WERI-Rb-1 (cell line): ENCODE data around the gene PRCP.
"Not testable (repeated sequence)": the region's sequence is repeated elsewhere in the genome, so short reads cannot be mapped to it uniquely, and the experiment has no call there.

ENCODE experiments used
- DNase-seq: peaks from one replicate; pipeline ENCODE4 v3.0.0-alpha.2; 2020
- H3K27ac ChIP-seq: fragments of 250-450 bp; sonication (Bioruptor Pico); 2 replicates; pipeline ENCODE4 v1.5.1; 2020; ENCODE audit warnings: mild to moderate bottlenecking, moderate library complexity
- H3K27me3 ChIP-seq: fragments of 250-450 bp; sonication (Bioruptor Pico); 2 replicates; pipeline ENCODE4 v1.5.1; 2021; ENCODE audit warnings: mild to moderate bottlenecking, low read depth, moderate library complexity; ENCODE audit not compliant: insufficient read depth, severe bottlenecking
- H3K36me3 ChIP-seq: fragments of 250-450 bp; sonication (Bioruptor Pico); 2 replicates; pipeline ENCODE4 v1.5.1; 2020; ENCODE audit warnings: mild to moderate bottlenecking, moderate library complexity
- H3K4me3 ChIP-seq: 2 replicates; pipeline ENCODE4 v1.5.1; 2011; ENCODE audit warnings: low read depth, mild to moderate bottlenecking, control low read depth, low read length
- H3K9me3 ChIP-seq: fragments of 250-450 bp; sonication (Bioruptor Pico); 2 replicates; pipeline ENCODE4 v1.5.1; 2021; ENCODE audit warnings: mild to moderate bottlenecking, moderate library complexity; ENCODE audit not compliant: severe bottlenecking
- TF ChIP-seq, protein P1 (sequence below): IDR thresholded peaks from 2 replicates; pipeline ENCODE4 v1.5.1; 2011; ENCODE audit warnings: low read depth, mild to moderate bottlenecking, control low read depth, inconsistent platforms, low read length

PRCP gene

DNA sequence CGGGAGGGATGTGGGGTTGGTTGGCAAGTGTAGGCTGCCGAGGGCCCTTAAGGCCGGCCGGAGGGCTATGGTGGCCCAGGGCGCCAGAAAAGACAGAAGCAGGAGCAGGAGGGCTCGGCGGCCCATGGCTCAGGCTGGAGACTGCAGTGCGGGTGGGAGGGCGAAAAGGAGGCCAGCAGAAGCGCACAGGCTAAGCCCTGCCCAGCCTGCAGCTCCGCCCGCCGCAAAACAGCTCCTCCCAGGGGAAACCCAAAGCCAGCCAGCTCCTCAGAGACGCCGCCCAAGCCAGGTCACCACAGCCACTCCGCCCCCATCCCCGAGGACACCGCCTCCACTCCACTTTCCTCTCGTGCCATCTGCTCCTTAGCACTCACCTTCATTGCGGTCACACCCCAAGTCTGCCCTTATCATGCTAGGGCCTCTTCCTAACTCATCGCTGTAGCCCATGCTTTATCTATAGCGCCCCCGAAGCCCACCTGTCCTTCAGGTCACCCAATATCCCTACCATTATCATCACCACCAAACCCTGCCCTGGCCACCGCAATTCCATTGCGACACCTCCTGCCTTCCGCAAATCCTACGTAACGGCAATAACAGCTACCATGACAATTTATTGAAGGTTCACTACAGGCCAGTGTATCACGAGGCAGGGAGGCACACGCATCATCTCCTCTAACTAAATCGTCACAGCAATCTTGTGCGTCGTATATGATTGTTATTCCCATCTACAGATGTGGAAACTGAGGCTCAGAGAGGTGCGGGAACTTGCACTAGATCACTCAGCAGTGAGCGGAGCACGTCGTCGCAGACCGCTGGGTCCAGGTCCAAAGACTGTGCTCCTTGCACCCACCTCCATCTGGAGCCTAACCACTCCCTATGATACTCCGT, at the start of gene PRCP:
Gene PRCP, minus strand, starts transcription at position 154 of the 888 bp plus-strand sequence. Its CDS starts 28 bp downstream, at position 126.
- H3K9me3 ChIP-seq, result no peaks in the 10 kb centered on the region
- H3K27ac ChIP-seq, result peak within 1 kb of the TSS; percentile 83
- H3K27me3 ChIP-seq, result no peaks in the 10 kb centered on the region
- no peaks in the 10 kb centered on the region for H3K36me3 ChIP-seq
- TF ChIP-seq, protein P1, sequence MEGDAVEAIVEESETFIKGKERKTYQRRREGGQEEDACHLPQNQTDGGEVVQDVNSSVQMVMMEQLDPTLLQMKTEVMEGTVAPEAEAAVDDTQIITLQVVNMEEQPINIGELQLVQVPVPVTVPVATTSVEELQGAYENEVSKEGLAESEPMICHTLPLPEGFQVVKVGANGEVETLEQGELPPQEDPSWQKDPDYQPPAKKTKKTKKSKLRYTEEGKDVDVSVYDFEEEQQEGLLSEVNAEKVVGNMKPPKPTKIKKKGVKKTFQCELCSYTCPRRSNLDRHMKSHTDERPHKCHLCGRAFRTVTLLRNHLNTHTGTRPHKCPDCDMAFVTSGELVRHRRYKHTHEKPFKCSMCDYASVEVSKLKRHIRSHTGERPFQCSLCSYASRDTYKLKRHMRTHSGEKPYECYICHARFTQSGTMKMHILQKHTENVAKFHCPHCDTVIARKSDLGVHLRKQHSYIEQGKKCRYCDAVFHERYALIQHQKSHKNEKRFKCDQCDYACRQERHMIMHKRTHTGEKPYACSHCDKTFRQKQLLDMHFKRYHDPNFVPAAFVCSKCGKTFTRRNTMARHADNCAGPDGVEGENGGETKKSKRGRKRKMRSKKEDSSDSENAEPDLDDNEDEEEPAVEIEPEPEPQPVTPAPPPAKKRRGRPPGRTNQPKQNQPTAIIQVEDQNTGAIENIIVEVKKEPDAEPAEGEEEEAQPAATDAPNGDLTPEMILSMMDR, result 0 out of 2 replicates have a peak, but pooled peaks have one; percentile 2
- DNase-seq, result peak; percentile 98
- H3K4me3 ChIP-seq, result peak within 1 kb of the TSS; percentile 83

DNA sequence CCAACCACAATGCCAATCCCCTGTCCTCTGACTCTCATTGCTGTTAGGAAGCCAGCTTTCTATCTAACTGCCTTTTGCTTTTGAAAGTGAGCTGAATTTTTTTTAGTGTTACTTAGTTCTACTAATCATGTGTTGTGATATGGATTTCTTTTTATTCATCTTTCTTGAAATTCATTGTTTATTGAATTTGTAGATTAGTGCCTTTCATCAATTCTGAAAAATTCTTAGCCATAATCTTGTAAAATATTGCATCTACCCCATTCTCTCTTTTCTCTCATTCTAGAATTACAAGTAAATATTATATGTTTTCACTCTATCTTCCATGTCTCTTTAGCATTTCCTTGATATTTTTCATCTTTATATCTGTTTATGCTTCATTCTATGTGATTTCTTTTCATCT, 49.1 kb upstream of the PRCP start:
- TF ChIP-seq, protein P1, result no peak
- no peaks in the 10 kb centered on the region for H3K27me3 ChIP-seq
- no peaks in the 10 kb centered on the region for H3K9me3 ChIP-seq
- no peak for DNase-seq
- no peak overlapping the region for H3K27ac ChIP-seq
- no peaks in the 10 kb centered on the region for H3K36me3 ChIP-seq
- no peak overlapping the region for H3K4me3 ChIP-seq

DNA sequence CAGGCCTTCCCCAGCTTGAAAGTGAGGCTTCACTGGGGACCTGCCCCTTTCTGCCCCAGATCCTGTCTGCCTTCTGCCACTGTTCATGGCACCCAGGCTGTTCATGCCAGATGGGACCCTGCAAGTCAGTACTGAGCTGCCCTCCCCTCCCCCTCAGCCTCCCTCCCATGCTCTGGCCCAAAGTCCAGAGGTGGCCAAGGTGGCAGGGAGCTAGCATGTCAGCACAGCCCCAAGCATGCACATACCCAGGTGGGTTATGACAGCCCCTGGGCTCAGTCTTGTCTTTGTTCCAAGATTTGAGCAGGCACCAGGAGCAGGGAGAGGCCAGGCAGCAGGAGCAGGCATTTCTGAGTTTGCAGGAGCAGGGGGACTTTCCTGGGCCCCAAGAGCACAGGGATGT, 45.5 kb upstream of the PRCP start:
- no peaks in the 10 kb centered on the region for H3K36me3 ChIP-seq
- H3K4me3 ChIP-seq, result no peak overlapping the region
- H3K9me3 ChIP-seq, result no peaks in the 10 kb centered on the region
- no peak overlapping the region for H3K27ac ChIP-seq
- no peak for DNase-seq
- H3K27me3 ChIP-seq, result no peaks in the 10 kb centered on the region
- TF ChIP-seq, protein P1, result no peak

DNA sequence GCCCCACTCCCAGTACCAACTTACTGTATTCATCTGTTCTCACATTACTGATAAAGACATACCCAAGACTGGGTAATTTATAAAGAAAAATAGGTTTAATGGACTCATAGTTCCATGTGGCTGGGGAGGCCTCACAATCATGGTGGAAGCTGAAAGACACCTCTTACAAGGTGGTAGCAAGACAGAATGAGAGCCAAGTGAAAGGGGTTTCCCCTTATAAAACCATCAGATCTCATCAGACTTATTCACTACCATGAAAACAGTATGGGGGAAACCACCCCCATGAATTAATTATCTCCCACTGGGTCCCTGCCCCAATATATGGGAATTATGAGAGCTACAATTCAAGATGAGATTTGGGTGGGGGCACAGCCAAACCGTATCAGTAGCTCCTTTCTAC, 44.8 kb upstream of the PRCP start:
- not testable (repeated sequence) for H3K36me3 ChIP-seq, H3K9me3 ChIP-seq, DNase-seq, H3K27ac ChIP-seq, H3K4me3 ChIP-seq, H3K27me3 ChIP-seq

DNA sequence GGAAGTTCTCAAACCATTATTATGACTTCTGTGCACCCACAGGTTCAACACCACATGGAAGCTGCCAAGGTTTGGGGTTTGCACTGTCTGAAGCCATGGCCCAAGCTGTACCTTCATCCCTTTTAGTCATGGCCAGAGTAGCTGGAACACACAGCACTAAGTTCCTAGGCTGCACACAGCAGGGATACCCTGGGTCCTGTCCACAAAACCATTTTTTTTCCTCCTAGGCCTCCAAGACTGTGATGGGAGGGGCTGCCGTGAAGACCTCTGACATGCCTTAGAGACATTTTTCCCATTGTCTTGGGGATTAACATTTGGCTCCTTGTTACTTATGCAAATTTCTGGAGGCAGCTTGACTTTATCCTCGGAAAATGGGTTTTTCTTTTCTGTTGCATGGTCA, 44.0 kb upstream of the PRCP start:
- H3K27me3 ChIP-seq, result no peaks in the 10 kb centered on the region
- no peak overlapping the region for H3K27ac ChIP-seq
- H3K9me3 ChIP-seq, result no peaks in the 10 kb centered on the region
- TF ChIP-seq, protein P1, result no peak
- DNase-seq, result no peak
- H3K4me3 ChIP-seq, result no peak overlapping the region
- H3K36me3 ChIP-seq, result no peaks in the 10 kb centered on the region

DNA sequence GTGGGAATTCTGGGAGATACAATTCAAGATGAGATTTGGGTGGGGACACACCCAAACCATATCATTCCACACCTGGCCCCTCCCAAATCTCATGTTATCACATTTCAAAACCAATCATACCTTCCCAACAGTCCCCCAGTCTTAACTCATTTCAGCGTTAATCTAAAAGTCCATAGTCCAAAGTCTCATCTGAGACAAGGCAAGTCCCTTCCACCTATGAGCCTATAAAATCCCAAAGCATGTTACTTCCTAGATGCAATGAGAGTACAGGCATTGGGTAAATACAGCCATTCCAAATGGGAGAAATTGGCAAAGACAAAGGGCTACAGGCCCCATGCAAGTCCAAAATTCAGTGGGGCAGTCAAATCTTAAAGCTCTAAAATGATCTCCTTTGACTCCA, 43.2 kb upstream of the PRCP start:
- H3K9me3 ChIP-seq, H3K27me3 ChIP-seq, H3K36me3 ChIP-seq, H3K27ac ChIP-seq, H3K4me3 ChIP-seq, DNase-seq: not testable (repeated sequence)

DNA sequence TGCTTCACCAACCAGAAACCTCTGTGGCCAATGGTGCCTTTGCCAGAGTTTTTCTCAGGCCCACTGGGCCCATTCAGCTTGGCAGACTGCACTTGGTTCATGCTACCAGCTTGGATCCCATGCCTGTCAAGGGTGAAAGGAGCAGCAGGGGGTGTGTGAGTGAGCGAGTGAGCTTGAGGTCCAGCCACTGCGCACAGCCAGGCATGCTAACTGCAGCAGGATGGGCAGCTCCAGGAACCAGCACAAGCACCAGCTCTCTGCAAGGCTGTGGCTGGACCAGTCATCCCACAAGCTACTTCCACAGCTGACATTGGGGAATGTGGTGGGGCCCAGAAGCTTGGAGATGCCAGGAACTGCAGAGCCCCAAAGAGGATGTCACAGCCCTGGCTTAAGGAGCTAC, 42.1 kb upstream of the PRCP start:
- no peak overlapping the region for H3K4me3 ChIP-seq

More for the DNA sequence above, 42.1 kb upstream of the PRCP start:
- no peaks in the 10 kb centered on the region for H3K36me3 ChIP-seq
- DNase-seq, result no peak
- no peaks in the 10 kb centered on the region for H3K27me3 ChIP-seq
- TF ChIP-seq, protein P1, result no peak
- no peak overlapping the region for H3K27ac ChIP-seq
- H3K9me3 ChIP-seq, result no peaks in the 10 kb centered on the region
